Gastroesophageal sphincter (tissue), 3 donors: ENCODE data around the gene TFF2.

Source experiments
- EP300 ChIP-seq: sonication (generic); formaldehyde crosslinking; IDR thresholded peaks from one replicate; pipeline ENCODE4 v1.6.1; 2017; ENCODE audit warnings: antibody characterized with exemption, mild to moderate bottlenecking
- POLR2A ChIP-seq, 2 donors: fragments of 450-650 bp; IDR thresholded peaks; one replicate each; pipeline ENCODE4 v1.6.1; 2017; ENCODE audit warnings: antibody characterized with exemption in 2 of 2, mild to moderate bottlenecking in 2 of 2, moderate library complexity in 1 of 2
- TF ChIP-seq, protein P1 (sequence below), 4 experiments: fragments of 200-600 bp in 2 of 4; fragments of 450-650 bp in 2 of 4; sonication (generic) in 1 of 4; IDR thresholded peaks; one replicate each; pipeline ENCODE4 v1.5.1; 2017 to 2019; ENCODE audit warnings: antibody characterized with exemption in 4 of 4, mild to moderate bottlenecking in 2 of 4, moderate library complexity in 2 of 4

- TF ChIP-seq, protein P1, sequence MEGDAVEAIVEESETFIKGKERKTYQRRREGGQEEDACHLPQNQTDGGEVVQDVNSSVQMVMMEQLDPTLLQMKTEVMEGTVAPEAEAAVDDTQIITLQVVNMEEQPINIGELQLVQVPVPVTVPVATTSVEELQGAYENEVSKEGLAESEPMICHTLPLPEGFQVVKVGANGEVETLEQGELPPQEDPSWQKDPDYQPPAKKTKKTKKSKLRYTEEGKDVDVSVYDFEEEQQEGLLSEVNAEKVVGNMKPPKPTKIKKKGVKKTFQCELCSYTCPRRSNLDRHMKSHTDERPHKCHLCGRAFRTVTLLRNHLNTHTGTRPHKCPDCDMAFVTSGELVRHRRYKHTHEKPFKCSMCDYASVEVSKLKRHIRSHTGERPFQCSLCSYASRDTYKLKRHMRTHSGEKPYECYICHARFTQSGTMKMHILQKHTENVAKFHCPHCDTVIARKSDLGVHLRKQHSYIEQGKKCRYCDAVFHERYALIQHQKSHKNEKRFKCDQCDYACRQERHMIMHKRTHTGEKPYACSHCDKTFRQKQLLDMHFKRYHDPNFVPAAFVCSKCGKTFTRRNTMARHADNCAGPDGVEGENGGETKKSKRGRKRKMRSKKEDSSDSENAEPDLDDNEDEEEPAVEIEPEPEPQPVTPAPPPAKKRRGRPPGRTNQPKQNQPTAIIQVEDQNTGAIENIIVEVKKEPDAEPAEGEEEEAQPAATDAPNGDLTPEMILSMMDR (IDR thresholded peaks at IDR 0.05) = no peak
- TF ChIP-seq EP300 (no peak), POLR2A (IDR thresholded peaks at IDR 0.05) (no peak)
These were observed 38.6 kb upstream of the TFF2 start for GRCh38 chr21:42389449-42389835.
